Ecto neural progenitor cell (in vitro differentiated cells): ENCODE data around the gene DSCAM.
A peak's percentile ranks its signal among the peaks of the same experiment; 100 is the strongest.
"Not testable (repeated sequence)": the region's sequence is repeated elsewhere in the genome, so short reads cannot be mapped to it uniquely, and the experiment has no call there.

ENCODE experiments used
- DNase-seq: peaks from one replicate; pipeline ENCODE4 v3.0.0-alpha.2; 2018; ENCODE audit warnings: low spot score

The DSCAM gene

DNA sequence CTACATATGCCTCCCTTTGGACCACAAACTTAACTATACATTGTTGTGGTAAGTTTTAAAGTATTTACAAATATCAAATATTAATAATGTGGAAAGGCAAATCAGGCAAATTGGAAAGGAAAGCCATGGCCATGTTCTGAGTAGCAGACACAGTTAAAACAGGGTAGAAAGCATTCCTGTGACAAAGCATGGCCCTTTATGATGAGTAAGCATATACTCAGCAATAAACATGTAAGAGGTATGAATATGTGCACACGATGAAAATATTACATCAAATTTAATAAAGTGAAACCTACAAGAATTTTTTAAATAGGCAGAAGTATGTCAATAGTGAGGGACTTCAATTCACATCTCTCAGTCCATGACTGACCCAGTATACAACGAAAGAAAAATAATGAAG lies 389.2 kb downstream of the DSCAM start:
- no peak for DNase-seq

- no peak for DNase-seq
These were observed 392.9 kb downstream of the DSCAM start for GRCh38 chr21:40454057-40454456.

DNA sequence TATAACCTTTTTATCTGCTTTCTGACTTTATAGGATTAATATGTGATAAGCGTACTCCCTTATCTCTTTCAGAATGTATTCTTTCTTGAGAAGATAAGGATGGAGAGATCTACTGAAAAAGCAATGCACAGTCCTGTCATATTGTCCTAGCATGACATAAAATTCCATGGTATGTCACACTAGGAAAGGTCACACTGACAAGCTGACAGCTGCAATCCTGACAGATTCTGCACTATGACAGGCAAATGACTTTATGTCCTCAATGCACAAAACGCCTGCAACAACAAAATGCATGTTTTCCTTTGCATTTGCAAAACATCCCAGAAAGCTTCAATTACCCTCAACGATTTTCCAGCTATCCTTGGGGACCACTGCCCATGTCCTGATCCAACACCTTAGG lies 393.8 kb downstream of the DSCAM start:
- DNase-seq, result no peak

DNA sequence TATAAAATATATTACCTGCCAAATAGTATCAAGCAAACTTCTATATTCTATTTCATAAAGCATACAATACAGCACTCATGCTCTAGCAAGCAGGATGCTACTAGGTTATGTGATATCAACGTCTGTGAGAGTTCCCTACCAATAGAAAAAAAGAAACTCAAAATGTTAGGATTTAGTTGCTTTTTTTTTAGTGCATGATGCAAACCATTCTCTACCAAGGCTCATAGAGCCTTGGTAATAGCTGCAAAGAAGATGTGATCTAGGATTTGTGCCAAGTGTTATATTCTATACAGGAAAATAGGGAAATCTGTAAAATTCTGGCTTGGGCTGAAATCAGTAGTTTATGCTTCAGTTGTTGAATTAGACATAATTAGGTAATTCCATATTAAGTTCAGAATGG lies 394.4 kb downstream of the DSCAM start:
- DNase-seq, result no peak

DNA sequence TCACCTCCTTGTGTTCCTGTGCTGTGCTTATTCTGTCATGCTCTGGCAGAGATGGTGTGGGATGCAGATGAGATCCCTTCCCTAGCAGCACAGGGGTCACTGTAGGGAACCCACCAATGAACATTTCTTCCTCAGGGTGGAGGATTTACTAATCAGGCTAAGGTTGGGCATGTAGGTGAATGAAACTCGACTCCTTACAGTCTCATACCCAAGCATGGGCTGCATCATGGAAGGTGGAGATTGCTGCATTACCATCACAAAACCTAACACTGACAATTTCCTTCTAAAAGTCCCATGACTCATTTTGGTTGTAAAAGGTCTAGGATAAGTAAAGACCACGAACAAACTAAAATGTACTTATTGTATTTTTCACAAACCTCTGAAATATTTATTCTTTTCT lies 399.9 kb downstream of the DSCAM start:
- no peak for DNase-seq

GRCh38 chr21:40445349-40445921 lies 401.5 kb downstream of the DSCAM start:
- no peak for DNase-seq

DNA sequence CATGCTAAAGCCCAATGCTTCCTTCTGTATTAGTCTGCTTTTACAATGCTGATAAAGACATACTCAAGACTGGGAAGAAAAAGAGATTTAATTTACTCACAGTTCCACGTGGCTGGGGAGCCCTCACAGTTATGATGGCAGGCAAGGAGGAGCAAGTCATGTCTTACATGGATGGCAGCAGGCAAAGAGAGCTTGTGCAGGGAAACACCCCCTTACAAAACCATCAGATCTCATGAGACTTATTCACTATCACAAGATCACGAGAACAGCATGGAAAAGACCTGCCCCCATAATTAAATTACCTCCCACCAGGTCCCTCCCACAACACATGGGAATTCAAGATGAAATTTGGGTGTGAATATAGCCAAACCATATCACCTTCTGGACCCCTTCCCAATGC lies 407.4 kb downstream of the DSCAM start:
- not testable (repeated sequence) for DNase-seq

DNA sequence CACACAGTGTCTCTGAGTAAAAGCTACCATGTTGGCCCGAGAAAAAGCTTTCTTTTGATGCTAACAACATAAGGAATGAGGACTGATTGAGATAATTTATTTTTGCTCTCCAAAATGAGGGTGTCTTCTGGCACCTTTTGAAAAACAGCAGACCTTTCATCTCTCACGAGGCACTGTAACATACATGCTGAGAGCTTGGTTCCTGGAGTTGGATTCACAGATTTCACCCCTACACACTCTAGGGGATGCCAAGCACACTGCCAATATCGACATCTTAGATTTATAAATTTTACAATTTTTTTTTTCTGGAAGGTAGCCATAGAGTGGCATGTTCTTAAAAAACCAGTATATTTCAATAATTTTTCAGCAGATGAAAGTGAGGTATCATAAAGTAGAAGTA lies 408.3 kb downstream of the DSCAM start:
- no peak for DNase-seq

DNA sequence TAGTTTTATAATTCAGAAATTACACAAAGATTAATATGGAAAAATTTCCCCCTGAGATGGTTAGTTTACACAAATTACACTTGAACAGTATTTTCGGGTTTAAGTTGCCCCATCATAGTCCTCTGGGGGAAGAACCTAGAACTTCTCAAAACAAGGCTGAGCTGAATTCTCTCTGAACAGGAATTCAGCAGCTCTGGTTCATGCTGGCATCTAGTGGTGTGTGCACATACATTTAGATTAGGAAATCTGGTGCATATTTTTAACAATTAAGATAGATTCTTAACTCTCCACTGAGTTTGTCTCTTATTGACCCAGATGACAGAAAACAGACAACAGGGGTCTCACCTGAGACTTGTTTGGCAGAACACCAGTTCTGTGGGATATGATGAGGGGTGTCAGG lies 410.7 kb downstream of the DSCAM start:
- no peak for DNase-seq

- DNase-seq, result no peak
These were observed 413.4 kb downstream of the DSCAM start for GRCh38 chr21:40433538-40433937.

- DNase-seq, result no peak
These were observed 421.0 kb downstream of the DSCAM start for GRCh38 chr21:40425981-40426380.

DNA sequence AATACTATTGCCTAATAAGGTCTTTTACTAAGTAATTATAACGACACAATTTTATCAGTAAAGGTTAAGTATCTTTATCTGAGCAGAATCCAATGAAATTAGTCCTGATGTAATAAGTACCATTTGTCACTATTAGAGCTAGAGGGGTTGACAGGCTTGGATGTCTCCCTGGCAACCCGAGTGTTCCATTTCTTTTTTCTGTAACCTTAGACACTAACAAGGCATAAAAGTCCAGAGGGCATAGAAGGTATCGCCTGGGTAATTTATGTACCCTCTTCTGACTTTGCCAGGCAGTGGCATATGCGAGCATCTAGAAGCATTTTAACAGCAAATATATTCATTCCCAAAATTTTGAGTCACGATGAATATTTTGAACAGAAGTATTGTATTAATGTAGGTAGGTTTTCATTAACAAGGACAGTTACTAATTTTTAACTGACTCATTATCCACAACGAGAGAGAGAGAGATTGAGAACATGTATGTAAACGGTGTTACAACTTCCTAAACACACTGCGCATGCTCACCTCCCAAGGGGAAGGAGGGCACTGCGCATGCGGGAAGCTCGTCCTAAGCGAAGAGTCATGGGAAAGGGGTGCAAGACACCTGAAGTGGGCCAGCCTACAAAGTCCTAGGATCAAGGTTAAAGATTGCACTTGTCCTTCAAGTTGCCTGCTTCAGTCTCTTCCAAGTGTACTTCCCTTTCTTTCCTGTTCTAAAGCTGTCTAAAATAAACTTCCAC lies 423.9 kb downstream of the DSCAM start:
- no peak for DNase-seq

GRCh38 chr21:40421121-40421520 lies 425.8 kb downstream of the DSCAM start:
- no peak for DNase-seq

GRCh38 chr21:40416572-40416971 lies 430.4 kb downstream of the DSCAM start:
- DNase-seq, result no peak

DNA sequence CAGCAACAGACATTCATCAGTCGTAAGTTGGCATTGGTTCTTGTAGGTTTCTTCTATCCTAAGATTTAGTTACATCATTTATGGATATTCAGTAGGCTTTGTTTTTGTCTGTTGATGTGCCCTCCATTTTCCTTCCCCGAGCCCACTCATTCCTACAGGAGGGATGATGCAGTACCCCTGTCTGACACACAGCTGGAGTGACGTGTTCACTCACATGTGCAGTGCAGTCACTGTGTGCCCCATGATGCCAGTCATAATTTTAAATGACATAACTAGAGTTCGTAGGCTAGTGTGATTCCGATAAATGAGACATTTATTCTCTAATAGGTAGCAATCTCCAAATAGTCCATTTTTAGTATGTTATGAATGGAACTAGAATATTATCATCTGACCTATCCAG lies 438.4 kb downstream of the DSCAM start:
- DNase-seq, result no peak

GRCh38 chr21:40404396-40404800 lies 442.6 kb downstream of the DSCAM start:
- no peak for DNase-seq

GRCh38 chr21:40402884-40403582 lies 443.9 kb downstream of the DSCAM start:
- DNase-seq, result no peak

GRCh38 chr21:40395732-40396131 lies 451.2 kb downstream of the DSCAM start:
- no peak for DNase-seq

DNA sequence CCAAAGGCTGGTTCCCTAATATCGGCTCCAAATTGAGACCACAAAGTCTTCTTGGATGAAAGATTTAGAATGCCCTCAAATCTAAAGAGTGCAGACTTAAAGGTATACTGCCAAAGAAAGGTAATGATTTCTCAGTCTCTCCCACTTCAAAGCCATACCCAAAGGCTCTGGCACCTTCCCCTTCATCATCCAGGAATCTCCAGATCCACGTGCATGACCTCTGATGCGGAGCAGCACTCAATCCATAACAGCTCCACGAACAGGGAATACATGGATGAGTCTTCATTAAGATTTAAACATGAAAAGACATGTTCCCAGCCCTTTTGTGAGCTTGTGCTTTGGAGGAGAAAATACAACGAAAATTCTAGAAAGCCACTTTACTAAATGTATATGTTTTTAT lies 453.9 kb downstream of the DSCAM start:
- no peak for DNase-seq

- DNase-seq, result no peak
These were observed 458.9 kb downstream of the DSCAM start for GRCh38 chr21:40388046-40388445.

DNA sequence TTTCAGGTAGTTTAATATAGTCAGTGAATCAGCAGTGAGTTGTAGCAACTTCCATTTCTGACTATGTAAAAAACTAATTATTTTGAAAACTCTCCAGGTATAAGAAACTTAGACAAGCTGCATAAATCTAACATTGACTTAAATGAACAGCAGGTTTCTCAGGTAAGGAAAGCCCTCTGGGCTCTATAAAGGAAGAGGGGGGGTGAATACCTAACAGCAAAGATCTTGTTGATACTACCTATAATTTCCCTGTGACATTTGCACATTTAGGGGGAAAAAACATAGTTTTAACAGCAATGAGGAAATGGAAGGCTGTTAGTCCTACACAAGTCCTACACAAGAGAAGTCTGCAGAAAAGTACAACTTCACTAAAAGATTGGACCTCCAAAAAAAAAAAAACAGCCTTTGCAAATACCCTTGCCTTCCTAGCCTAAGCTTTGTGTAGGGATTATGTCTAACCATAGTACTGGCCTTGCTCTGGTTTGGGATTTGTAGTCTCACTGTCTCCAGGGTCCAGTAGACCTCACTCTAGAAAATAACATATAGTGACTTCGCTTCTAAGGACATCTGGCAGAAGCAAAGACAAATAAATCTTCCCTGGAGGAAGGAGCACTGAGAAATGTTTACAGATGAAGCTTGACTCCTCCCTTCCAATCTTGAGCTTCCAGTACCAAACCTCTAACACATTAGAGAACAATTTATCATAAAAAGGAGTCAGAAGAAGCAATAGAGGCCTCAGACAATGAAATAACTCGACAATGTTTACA lies 459.8 kb downstream of the DSCAM start:
- DNase-seq, result no peak

GRCh38 chr21:40386294-40386911 lies 460.6 kb downstream of the DSCAM start:
- DNase-seq, result peak; percentile 76
